Esophagus squamous epithelium (tissue), 5 donors: ENCODE results near the gene BACE2. TPM values are rescaled to one million over a fixed set of nuclear protein-coding genes. Genes with fewer than 3 reads are reported as not detected.

Experiments
- DNase-seq: peaks from one replicate; lab custom pipeline; 2025; lab: John Stamatoyannopoulos, UW
- H3K27ac ChIP-seq, 4 donors: fragments of 200-600 bp; sonication (generic); one replicate each; pipeline ENCODE4 v1.5.1; 2016 to 2019; ENCODE audit warnings: mild to moderate bottlenecking in 1 of 4
- H3K27me3 ChIP-seq, 4 donors: fragments of 200-600 bp; sonication (generic); 1 replicate in 3 of 4; 2 replicates in 1 of 4; pipeline versions ENCODE4 v1.5.1 to v1.6.0; 2017 to 2021; ENCODE audit warnings: antibody characterized with exemption in 1 of 4
- H3K36me3 ChIP-seq, 3 donors: fragments of 200-600 bp; sonication (generic); one replicate each; pipeline ENCODE4 v1.5.1; 2016 to 2019
- H3K4me1 ChIP-seq, 3 donors: fragments of 200-600 bp; sonication (generic); one replicate each; pipeline ENCODE4 v1.5.1; 2017 to 2019
- H3K4me3 ChIP-seq, 4 donors: fragments of 200-600 bp; sonication (generic); 1 replicate in 3 of 4; 2 replicates in 1 of 4; pipeline ENCODE4 v1.5.1; 2016 to 2019; ENCODE audit warnings: mild to moderate bottlenecking in 2 of 4, moderate library complexity in 1 of 4
- H3K9me3 ChIP-seq, 3 donors: fragments of 200-600 bp; sonication (generic); one replicate each; pipeline ENCODE4 v1.5.1; 2016 to 2019
- POLR2A ChIP-seq, 4 donors: fragments of 450-650 bp; IDR thresholded peaks; one replicate each; pipeline ENCODE4 v1.6.1; 2017; ENCODE audit warnings: antibody characterized with exemption in 4 of 4, mild to moderate bottlenecking in 4 of 4, moderate library complexity in 3 of 4
- WGBS, 2 donors: methylation state at CpG; one replicate each; pipeline ENCODE4 v1.1.5; 2018; 5-methylcytosine and 5-hydroxymethylcytosine counted together
- intact Hi-C: fragments of 100-400 bp; cut with DNase I; formaldehyde crosslinking; loops from one replicate; pipeline ENCODE4 v1.15.0; 2022
- total RNA-seq, 4 donors: library from RNA; depleted of rRNA; stranded (reverse); fragments of >200 nt; gene quantifications; one replicate each; pipeline ENCODE4 v1.1.0, GENCODE V29; 2016
- TF ChIP-seq, protein P1 (sequence below), 6 experiments: fragments of 450-650 bp in 4 of 6; fragments of 200-600 bp in 2 of 6; sonication (generic) in 2 of 6; IDR thresholded peaks; one replicate each; pipeline ENCODE4 v1.5.1; 2016 to 2019; ENCODE audit warnings: antibody characterized with exemption in 6 of 6, mild to moderate bottlenecking in 4 of 6, moderate library complexity in 4 of 6
- donor health status: DM: yes; HTN: yes; CAD: no.

Gene BACE2
- total RNA-seq, 4 donors from 2014 or later = 32.8 to 51.5 (median 47.1) TPM

DNA sequence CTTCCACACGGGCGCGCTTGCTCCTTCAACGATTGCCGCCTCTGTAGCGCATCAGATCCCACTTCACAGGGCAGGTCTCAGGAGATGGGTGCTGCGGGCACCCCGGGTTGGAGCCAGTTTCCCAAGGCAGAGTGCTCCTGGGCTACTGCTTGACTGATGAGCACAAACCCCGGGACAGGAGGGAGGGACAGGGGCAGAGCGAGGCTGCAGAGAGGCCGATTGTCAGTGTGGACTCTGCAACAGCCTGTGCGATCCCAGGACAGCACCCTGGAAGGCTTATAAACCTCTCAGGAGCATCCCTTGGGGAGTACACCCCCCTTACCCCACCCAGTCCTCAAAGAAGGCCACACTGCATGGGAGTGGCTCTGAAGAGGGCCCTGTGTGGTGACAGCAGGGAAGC is 28.0 kb upstream of the BACE2 start:
- intact Hi-C loops = no loop called here
- H3K27me3 ChIP-seq = peaks cover 0 to 30% (median 0%) of the 10 kb centered on the region in 4 donors
- H3K4me1 ChIP-seq = peaks cover 0 to 25% (median 9%) of the 10 kb centered on the region in 3 donors
- TF ChIP-seq, protein P1, sequence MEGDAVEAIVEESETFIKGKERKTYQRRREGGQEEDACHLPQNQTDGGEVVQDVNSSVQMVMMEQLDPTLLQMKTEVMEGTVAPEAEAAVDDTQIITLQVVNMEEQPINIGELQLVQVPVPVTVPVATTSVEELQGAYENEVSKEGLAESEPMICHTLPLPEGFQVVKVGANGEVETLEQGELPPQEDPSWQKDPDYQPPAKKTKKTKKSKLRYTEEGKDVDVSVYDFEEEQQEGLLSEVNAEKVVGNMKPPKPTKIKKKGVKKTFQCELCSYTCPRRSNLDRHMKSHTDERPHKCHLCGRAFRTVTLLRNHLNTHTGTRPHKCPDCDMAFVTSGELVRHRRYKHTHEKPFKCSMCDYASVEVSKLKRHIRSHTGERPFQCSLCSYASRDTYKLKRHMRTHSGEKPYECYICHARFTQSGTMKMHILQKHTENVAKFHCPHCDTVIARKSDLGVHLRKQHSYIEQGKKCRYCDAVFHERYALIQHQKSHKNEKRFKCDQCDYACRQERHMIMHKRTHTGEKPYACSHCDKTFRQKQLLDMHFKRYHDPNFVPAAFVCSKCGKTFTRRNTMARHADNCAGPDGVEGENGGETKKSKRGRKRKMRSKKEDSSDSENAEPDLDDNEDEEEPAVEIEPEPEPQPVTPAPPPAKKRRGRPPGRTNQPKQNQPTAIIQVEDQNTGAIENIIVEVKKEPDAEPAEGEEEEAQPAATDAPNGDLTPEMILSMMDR (IDR thresholded peaks at IDR 0.05) = no peak
- no peak for TF ChIP-seq POLR2A (IDR thresholded peaks at IDR 0.05)
- no peaks in the 10 kb centered on the region for H3K9me3 ChIP-seq
- DNase-seq = no peak
- H3K27ac ChIP-seq = no peak overlapping the region
- H3K36me3 ChIP-seq = no peaks in the 10 kb centered on the region
- 100% methylated on average over 1 of the region's 12 CpGs for WGBS, 2 donors
- H3K4me3 ChIP-seq = no peak overlapping the region

DNA sequence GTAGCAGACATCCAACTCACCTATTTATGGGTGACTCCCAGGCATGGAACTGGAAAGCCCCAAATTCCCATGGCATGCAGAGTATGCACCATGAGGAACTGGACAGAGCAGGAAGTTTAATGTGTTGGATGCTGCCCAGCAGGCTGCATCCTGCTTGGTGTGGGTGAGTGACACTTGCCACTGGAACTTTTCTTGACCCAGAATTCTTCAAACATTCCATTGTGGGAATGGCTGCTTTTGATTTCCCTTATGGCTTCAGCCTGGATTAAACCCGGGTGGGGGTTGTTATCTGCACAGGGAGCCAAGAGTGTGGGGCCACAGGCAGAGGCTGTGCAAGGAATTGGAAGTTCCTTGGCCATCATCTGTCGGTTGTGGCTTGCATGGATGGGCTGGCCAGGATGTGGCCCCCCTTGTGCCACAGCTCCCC is 26.9 kb upstream of the BACE2 start:
- TF ChIP-seq, protein P1 (IDR thresholded peaks at IDR 0.05) = no peak
- no peak for TF ChIP-seq POLR2A (IDR thresholded peaks at IDR 0.05)
- no peaks in the 10 kb centered on the region for H3K36me3 ChIP-seq
- WGBS, 2 donors = 58 to 75% methylated on average over 1 to 2 of the region's 2 CpGs
- DNase-seq = no peak
- intact Hi-C loops = no loop called here
- no peak overlapping the region for H3K27ac ChIP-seq
- no peaks in the 10 kb centered on the region for H3K9me3 ChIP-seq
- H3K4me1 ChIP-seq = peaks cover 0 to 22% (median 9%) of the 10 kb centered on the region in 3 donors
- H3K27me3 ChIP-seq = peaks cover 0 to 35% (median 0%) of the 10 kb centered on the region in 4 donors
- H3K4me3 ChIP-seq = no peak overlapping the region

DNA sequence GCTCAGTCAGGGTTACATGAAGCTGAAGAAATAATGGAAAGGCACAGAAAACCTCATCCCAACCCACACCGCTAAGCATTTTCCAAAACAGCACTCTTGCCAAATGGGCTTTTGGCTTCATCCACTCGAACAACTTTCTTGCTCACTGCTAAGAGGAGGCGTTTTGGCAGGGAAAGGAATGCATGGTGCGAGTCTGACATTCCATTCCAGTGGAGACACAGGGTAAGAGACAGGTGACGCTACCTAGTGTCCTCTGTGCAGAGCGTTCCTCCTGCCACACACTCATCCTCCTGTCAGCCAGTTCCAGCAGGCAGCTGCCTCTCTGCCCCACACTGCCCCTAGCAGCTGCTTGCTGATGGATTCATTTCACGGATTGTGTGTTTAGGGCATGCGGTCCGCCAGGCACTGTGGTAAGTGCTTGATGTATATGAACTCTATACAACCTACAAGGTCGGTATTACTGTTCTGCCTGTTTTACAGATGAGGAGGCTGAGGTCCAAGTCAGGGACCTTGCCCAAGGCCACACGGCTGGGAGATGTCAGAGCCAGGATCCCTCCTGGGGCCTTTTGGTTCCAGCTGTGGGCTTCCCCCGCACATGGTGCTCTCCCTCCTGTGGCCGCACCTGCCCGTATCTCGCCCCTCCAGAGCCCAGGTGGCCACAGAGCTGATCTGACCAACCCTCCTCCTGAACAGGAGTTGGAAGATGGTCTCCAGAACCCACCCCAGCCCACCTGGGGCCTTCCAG is 25.7 kb upstream of the BACE2 start:
- Histone ChIP-seq H3K4me1 (peaks cover 3 to 27% (median 11%) of the 10 kb centered on the region in 3 donors), H3K27ac (no peak overlapping the region), H3K4me3 (no peak overlapping the region), H3K36me3 (no peaks in the 10 kb centered on the region), H3K9me3 (no peaks in the 10 kb centered on the region), H3K27me3 (peaks cover 0 to 34% (median 0%) of the 10 kb centered on the region in 4 donors)
- intact Hi-C loops = no loop called here
- TF ChIP-seq, protein P1 (IDR thresholded peaks at IDR 0.05) = no peak
- TF ChIP-seq POLR2A (IDR thresholded peaks at IDR 0.05) = no peak
- WGBS, 2 donors = 25 to 27% methylated on average over 6 to 10 of the region's 15 CpGs
- DNase-seq = no peak

DNA sequence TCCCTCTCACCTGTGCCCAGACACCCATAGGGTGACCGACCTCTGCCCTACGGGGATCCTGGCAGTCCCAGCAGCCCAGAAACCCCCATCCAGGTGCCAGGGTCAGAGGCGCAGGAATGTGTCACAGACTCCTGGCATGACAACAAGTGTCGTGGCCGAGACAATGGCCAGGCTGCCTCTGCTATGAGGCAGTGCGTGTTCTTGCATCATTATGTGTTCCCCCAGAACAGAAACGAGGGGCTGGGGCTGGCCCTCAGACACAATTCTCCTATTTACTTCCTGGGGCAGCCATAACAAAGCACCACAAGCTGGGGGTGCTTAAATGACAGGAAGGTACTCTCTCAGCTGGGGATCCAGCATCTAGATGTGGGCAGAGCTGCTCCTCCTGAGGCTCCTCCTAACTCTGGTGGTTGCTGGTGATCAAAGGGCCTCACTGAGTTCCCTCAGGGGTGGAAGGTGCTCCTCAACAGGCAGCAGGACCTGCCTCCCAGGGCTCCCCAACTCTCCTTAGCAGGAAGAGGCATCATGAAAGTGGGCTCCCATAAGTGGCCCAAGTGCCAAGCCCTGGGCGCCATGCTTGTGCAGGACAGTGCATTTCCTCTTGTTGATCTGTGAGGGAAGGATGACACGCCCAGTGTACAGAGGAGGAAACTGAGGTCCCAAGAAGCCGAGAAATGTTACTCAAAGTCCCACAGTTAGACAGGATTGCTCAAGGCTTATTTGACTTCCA is 24.2 kb upstream of the BACE2 start:
- Histone ChIP-seq H3K36me3 (no peaks in the 10 kb centered on the region), H3K9me3 (no peaks in the 10 kb centered on the region), H3K4me1 (peaks cover 9 to 35% (median 15%) of the 10 kb centered on the region in 3 donors), H3K27ac (no peak overlapping the region), H3K4me3 (no peak overlapping the region), H3K27me3 (peaks cover 0 to 43% (median 0%) of the 10 kb centered on the region in 4 donors)
- 76 to 89% methylated on average over 3 to 8 of the region's 10 CpGs for WGBS, 2 donors
- no peak for TF ChIP-seq POLR2A (IDR thresholded peaks at IDR 0.05)
- TF ChIP-seq, protein P1 (IDR thresholded peaks at IDR 0.05) = no peak
- no peak for DNase-seq
- intact Hi-C loops = no loop called here
